OCI-LY7 (cell line): Measurements from ENCODE around the gene KLF13. TPM values are rescaled to one million over a fixed set of nuclear protein-coding genes. Genes with fewer than 3 reads are reported as not detected.
A peak's percentile ranks its signal among the peaks of the same experiment; 100 is the strongest.

Source experiments
- BruUV-seq: library from RNA; stranded (reverse); fragments of 400-500 nt; replicated peaks from 2 replicates; lab custom pipeline; 2021; lab: Mats Ljungman, UMichigan
- CTCF ChIA-PET: fragments of 300-600 bp; sonication (Branson Sonifier 250); formaldehyde crosslinking; loops from one replicate; lab custom pipeline; 2022; ENCODE audit warnings: antibody characterized with exemption; ENCODE audit not compliant: unreplicated experiment; lab: Charles Lee
- POLR2A ChIA-PET: fragments of 300-600 bp; sonication (Branson Sonifier 250); formaldehyde crosslinking; loops from one replicate; lab custom pipeline; 2022; ENCODE audit warnings: antibody characterized with exemption; lab: Charles Lee
- DNase-seq: peaks from one replicate; pipeline ENCODE4 v3.0.0-alpha.2; 2015; ENCODE audit warnings: low spot score
- H2AFZ ChIP-seq: fragments of 200-600 bp; sonication (generic), shearing (Covaris generic); 2 replicates; pipeline ENCODE4 v1.6.1; 2014; ENCODE audit warnings: mild to moderate bottlenecking, antibody characterized with exemption, low read length, moderate library complexity
- H3K27ac ChIP-seq: fragments of 200-600 bp; sonication (generic); 2 replicates; pipeline ENCODE4 v1.5.1; 2014; ENCODE audit warnings: mixed run types, low read depth, mild to moderate bottlenecking, moderate library complexity, low read length, inconsistent platforms; ENCODE audit not compliant: poor library complexity, severe bottlenecking
- H3K36me3 ChIP-seq: fragments of 200-600 bp; sonication (generic); 2 replicates; pipeline ENCODE4 v1.6.1; 2014; ENCODE audit warnings: mild to moderate bottlenecking, antibody characterized with exemption, low read length, moderate library complexity, mixed read lengths; ENCODE audit not compliant: insufficient read depth
- H3K4me1 ChIP-seq: fragments of 200-600 bp; sonication (generic); 2 replicates; pipeline ENCODE4 v1.5.1; 2014; ENCODE audit warnings: mild to moderate bottlenecking, low read length; ENCODE audit not compliant: insufficient read depth, poor library complexity, severe bottlenecking
- H3K4me2 ChIP-seq: fragments of 200-600 bp; sonication (generic); 2 replicates; pipeline ENCODE4 v1.6.1; 2014; ENCODE audit warnings: mild to moderate bottlenecking, low read length
- H3K4me3 ChIP-seq: fragments of 200-600 bp; sonication (generic); 2 replicates; pipeline ENCODE4 v1.5.1; 2014; ENCODE audit warnings: mild to moderate bottlenecking, low read depth, low read length; ENCODE audit not compliant: poor library complexity, severe bottlenecking
- H3K79me2 ChIP-seq: fragments of 200-600 bp; sonication (generic); 2 replicates; pipeline ENCODE4 v1.6.1; 2016; ENCODE audit warnings: low read depth, mild to moderate bottlenecking, low read length, moderate library complexity, mixed read lengths; ENCODE audit not compliant: insufficient read depth
- H3K9me2 ChIP-seq: fragments of 200-600 bp; sonication (generic); 2 replicates; pipeline ENCODE4 v1.6.1; 2016; ENCODE audit warnings: mild to moderate bottlenecking, low read length, mixed read lengths; ENCODE audit not compliant: insufficient read depth
- H3K9me3 ChIP-seq: fragments of 200-600 bp; sonication (generic); 2 replicates; pipeline ENCODE4 v1.6.1; 2014; ENCODE audit warnings: mild to moderate bottlenecking, mixed run types, low read length, mixed read lengths
- H4K20me1 ChIP-seq: fragments of 200-600 bp; sonication (generic); 2 replicates; pipeline ENCODE4 v1.6.1; 2014; ENCODE audit warnings: mild to moderate bottlenecking, antibody characterized with exemption, low read length, moderate library complexity, mixed read lengths; ENCODE audit not compliant: insufficient read depth
- CTCF ChIP-seq: fragments of 200-600 bp; sonication (generic); conservative IDR thresholded peaks from 2 replicates; pipeline ENCODE4 v1.5.1; 2014; ENCODE audit warnings: mild to moderate bottlenecking, antibody characterized with exemption, low read length, moderate library complexity, mixed read lengths
- EZH2phosphoT487 ChIP-seq: fragments of 200-600 bp; sonication (generic); IDR thresholded peaks from 2 replicates; pipeline ENCODE4 v1.6.1; 2018; ENCODE audit warnings: low read depth, borderline replicate concordance, mild to moderate bottlenecking, mixed run types, antibody characterized with exemption, low read length, moderate library complexity, mixed read lengths
- intact Hi-C: fragments of 100-400 bp; cut with micrococcal nuclease; formaldehyde crosslinking; loops from one replicate; pipeline ENCODE4 v1.10.0; 2022; ENCODE audit not compliant: unreplicated experiment
- total RNA-seq, 2 experiments: library from RNA; depleted of rRNA in 1 of 2; stranded (reverse); fragments of >200 nt in 1 of 2; shearing (Covaris generic) in 1 of 2; gene quantifications; 2 replicates each; pipeline ENCODE4 v1.2.3, GENCODE V29; 2014 to 2022

KLF13 gene
- total RNA-seq, 2 experiments from 2014 or later, result 63.2 to 64.6 TPM

GRCh38 chr15:31342381-31342780 is 15.7 kb downstream of the KLF13 start:
- peak overlapping the region; percentile 44 for H3K4me3 ChIP-seq
- intact Hi-C loops, result no loop called here
- TF ChIP-seq EZH2phosphoT487 (no peak), CTCF (no peak)
- H3K9me2 ChIP-seq, result no peaks in the 10 kb centered on the region
- peaks cover 100% of the 10 kb centered on the region for H3K4me1 ChIP-seq
- peaks cover 39% of the 10 kb centered on the region; the same call in 1 of the 2 replicates for H4K20me1 ChIP-seq
- peak overlapping the region; percentile 84 for H3K27ac ChIP-seq
- peaks cover 33% of the 10 kb centered on the region; the same call in 1 of the 2 replicates for H3K36me3 ChIP-seq
- ChIA-PET POLR2A (interaction anchor here (1.3 to 1.5 kb wide), 2 partner anchors 12 to 17 kb away, joined by 5 to 6 read pairs; no protein-coding TSS in a partner anchor), CTCF (interaction anchor here (1.0 kb wide), 1 partner anchor 79 kb away, joined by 5 read pairs; no protein-coding TSS in a partner anchor)
- peak overlapping the region; percentile 86 for H3K4me2 ChIP-seq
- no peaks in the 10 kb centered on the region for H3K9me3 ChIP-seq
- DNase-seq, result no peak
- H3K79me2 ChIP-seq, result peaks cover 100% of the 10 kb centered on the region
- BruUV-seq, result no TSS peak
- H2AFZ ChIP-seq, result no peak overlapping the region

- H2AFZ ChIP-seq, result no peak overlapping the region
- H3K4me3 ChIP-seq, result peak overlapping the region; percentile 44
- peak overlapping the region; percentile 86 for H3K4me2 ChIP-seq
- TF ChIP-seq EZH2phosphoT487 (no peak), CTCF (0 out of 2 replicates have a peak, but pooled peaks have one; percentile 25)
- CTCF ChIA-PET, result interaction anchor here (0.5 to 1.0 kb wide), 2 partner anchors 80 to 110 kb away, joined by 3 to 5 read pairs; no protein-coding TSS in a partner anchor
- peaks cover 32% of the 10 kb centered on the region; the same call in 1 of the 2 replicates for H4K20me1 ChIP-seq
- H3K27ac ChIP-seq, result peak overlapping the region; percentile 84
- intact Hi-C loops, result no loop called here
- H3K9me2 ChIP-seq, result no peaks in the 10 kb centered on the region
- H3K36me3 ChIP-seq, result peaks cover 34% of the 10 kb centered on the region; the same call in 1 of the 2 replicates
- H3K9me3 ChIP-seq, result no peaks in the 10 kb centered on the region
- POLR2A ChIA-PET, result interaction anchor here (1.5 to 1.7 kb wide), 2 partner anchors 11 to 114 kb away, joined by 4 to 6 read pairs; no protein-coding TSS in a partner anchor
- no TSS peak for BruUV-seq
- DNase-seq, result peak; percentile 37
- H3K79me2 ChIP-seq, result peaks cover 100% of the 10 kb centered on the region
- H3K4me1 ChIP-seq, result peaks cover 100% of the 10 kb centered on the region
Measured at GRCh38 chr15:31342781-31343626, 16.4 kb downstream of the KLF13 start.
